ENCODE measurements around the gene SPIRE2. TPM values are rescaled to one million over a fixed set of nuclear protein-coding genes. Genes with fewer than 3 reads are reported as not detected.

The SPIRE2 gene
- total and polyA plus RNA-seq, 2 of the 13 experiments (the other 11 are each of a cell fraction or from before 2014, with no cell fraction given): 13.3 to 37.5 TPM

GRCh38 chr16:89842471-89843408, 14.5 kb downstream of the SPIRE2 start (continued):
- TF ChIP-seq MLXIP (CRISPR knock-in tag; IDR thresholded peaks at IDR 0.05; ENCODE audit: borderline replicate concordance): no peak
- TF ChIP-seq SRF (IDR thresholded peaks at IDR 0.05; ENCODE audit: low read depth, low read length): no peak
- TF ChIP-seq HOXA3 (CRISPR knock-in tag; IDR thresholded peaks at IDR 0.05): peak; percentile 22; the same call in 1 of the 2 replicates
- TF ChIP-seq ZNF770 (CRISPR knock-in tag; IDR thresholded peaks at IDR 0.05): peak; percentile 37; the same call in 1 of the 2 replicates
- peak; percentile 54; the same call in 1 of the 2 replicates for TF ChIP-seq ARNT2 (CRISPR knock-in tag; IDR thresholded peaks at IDR 0.05; ENCODE audit: low read depth)
- TF ChIP-seq PAWR (CRISPR knock-in tag; IDR thresholded peaks at IDR 0.05; ENCODE audit: borderline replicate concordance): no peak
- TF ChIP-seq ZNF644 (CRISPR knock-in tag; IDR thresholded peaks at IDR 0.05; ENCODE audit: low read depth): no peak
- TF ChIP-seq KIAA2018 (CRISPR knock-in tag; IDR thresholded peaks at IDR 0.05; ENCODE audit: borderline replicate concordance): no peak

Data from HepG2 (cell line).